Activated CD8-positive, alpha-beta memory T cell treated with anti-CD3 and anti-CD28 coated beads, Interleukin-2, amount 50 U/mL, for 48 hours (primary cell): ENCODE measurements around the gene PDZD2.
A peak's percentile ranks its signal among the peaks of the same experiment; 100 is the strongest.
"Not testable (repeated sequence)": the region's sequence is repeated elsewhere in the genome, so short reads cannot be mapped to it uniquely, and the experiment has no call there.

Experiments
- DNase-seq: peaks from one replicate; pipeline ENCODE4 v3.0.0-alpha.2; 2020

The PDZD2 gene

DNA sequence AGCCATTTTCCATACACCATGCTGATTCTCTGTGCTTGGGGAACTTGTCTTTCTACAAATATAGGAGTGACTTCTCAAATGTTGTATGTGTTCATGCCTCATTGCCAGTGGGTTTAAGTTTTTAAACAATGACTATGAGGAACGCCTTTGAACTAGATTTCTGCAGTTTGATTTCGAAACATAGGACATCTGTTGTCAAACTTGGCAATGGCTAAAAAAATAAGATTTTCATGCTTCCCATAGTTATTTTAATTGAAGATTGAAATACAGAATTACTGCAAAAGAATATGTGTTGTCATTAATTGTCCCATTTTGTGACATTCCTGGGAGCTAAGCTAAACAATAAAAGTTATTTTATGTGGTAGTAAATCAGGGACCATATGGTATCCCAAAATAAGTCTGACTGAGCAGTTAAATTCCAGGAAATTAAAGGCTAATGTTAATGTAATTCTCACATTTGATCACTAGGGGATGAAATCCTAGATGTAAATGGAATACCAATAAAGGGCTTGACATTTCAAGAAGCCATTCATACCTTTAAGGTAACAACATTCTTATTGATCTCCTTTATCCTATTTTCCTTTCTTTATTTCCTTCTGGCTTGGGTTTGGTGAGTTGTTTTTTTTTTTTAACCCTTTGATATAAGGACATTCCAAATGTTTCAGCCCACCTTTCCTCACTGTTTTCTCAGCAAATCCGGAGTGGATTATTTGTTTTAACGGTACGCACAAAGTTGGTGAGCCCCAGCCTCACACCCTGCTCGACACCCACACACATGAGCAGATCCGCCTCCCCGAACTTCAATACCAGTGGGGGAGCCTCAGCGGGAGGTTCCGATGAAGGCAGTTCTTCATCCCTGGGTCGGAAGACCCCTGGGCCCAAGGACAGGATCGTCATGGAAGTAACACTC lies 418.5 kb downstream of the PDZD2 start:
- no peak for DNase-seq

DNA sequence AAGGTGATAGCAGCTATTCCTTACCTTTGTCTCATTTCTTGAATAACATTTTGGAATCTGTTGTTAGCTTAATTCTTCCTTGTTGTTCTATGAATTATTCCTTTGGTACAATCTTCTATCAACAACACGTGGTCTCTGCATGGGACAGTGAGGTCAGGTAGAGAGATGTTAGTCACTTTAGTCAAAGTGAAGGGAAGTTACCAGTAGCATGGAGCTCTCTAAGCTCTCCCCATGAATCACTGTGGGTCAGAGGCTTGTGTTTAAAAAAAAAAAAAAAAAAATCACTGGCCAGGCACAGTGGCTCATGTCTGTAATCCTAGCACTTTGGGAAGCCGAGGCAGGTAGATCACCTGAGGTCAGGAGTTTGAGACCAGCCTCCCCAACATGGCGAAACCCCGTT lies 419.2 kb downstream of the PDZD2 start:
- no peak for DNase-seq

DNA sequence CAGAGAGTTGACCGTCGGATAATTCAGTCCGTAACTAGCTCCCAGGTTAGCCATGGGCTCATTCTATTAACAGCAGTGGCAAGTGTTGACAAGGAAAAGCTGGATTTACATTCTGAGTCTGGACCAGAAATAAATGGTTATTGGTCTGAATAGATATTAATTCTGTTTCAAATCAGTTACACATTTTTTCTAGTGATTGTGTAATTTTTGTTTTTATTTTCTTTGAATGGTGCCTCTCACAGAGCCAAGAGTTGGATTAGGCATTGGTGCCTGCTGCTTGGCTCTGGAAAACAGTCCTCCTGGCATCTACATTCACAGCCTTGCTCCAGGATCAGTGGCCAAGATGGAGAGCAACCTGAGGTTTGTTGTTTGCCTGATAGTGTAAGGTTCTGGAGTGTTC lies 420.1 kb downstream of the PDZD2 start:
- DNase-seq = no peak

DNA sequence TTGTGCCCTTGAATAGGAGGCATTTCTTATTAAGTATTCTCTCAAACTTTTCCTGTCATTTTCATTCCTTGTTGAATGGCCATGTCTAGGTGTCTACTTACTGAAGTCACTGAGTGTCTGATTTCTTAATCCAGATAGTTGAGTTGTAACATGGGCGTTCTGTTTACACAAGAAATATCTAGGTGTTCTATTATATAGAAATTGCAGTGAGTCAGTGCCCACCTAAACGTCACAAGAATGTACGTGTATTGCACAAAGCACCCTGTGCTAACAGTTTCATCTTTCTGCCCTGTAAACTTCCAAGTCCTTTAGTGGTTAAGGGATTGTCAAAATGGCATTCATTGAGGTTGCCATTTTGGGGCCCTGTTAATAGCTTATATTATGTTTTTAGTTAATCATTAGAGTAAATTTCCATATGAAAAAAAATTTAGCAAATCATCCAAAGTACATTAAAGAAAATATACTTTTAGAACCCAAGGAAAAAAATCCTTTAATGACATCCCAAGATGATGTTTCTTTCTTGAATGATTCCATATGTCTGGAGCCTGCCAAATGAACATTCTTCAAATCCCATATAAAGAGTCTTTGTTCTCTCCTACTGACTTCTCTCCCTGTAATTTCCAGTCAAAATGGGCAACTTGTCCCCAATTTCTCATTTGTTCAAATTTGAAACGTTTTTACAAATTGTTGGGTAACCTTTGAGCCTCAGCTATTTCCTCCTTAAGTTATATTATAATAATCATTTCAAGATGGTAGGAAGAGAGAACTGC lies 421.0 kb downstream of the PDZD2 start:
- no peak for DNase-seq

DNA sequence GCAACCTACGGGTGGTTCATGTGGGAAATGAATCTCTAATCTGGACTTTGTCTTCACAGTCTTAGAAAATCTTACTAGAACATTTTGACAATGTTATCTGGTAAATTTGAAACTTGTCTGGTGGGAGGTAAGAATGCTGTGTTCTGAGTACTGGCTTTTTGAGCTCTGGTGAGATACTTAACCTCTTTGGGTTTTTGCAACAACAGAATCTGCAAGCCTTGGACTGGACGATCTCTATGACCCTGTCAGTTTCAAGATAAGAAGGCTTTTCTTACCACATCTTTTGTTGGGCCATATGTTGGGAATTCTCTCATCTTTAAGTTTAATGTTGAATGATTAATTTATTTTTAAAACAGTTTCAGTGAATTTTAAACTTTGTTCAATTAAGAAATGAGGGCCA lies 422.3 kb downstream of the PDZD2 start:
- no peak for DNase-seq

DNA sequence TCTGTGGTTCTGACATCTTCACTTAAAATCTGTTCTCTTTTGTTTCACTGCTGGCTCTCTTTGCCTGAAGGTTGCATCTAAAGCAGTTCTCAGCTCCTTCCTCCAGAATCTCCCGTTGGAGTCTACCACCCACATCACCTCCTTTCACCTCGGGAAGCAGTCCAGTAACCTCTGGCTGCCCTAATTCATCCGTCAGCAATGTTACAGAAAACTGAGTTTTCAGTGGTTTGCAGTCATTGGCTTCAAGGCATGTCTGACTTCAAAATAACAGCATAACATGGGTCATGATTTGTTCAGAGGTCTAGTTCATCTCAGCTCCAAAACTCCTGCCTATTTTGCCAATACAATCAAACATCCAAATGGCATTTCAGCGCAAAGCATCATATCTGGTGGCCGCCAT lies 427.5 kb downstream of the PDZD2 start:
- no peak for DNase-seq

DNA sequence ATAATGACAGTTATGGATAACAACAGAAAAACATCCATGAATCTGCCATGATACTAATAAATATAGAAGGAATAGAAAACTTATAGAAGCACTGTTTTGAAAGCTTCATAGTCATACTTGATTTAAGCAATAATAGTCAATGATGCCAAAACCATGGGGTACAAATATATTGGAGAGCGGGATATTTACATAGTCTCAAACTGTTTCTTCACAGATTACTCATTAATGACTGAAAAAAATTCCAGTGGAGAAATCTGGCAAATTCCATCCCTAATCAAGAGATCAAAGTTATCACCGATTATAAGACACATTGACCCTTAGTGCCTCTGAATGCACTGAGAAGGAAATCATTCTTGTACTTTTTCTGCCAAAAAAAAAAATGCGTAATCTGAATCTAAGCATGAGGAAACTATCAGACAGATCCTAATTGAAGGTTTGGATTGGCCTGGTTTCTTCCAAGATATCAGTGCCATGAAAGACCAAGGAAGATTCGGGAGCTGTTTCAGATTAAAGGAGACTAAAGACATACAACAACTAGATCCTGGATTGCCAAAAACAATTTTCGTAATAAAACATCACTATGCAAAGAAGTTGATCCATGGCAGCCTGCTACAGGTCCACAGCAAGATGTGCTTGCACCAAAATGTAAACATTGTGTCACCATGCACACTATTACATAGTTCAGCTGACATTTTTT lies 429.0 kb downstream of the PDZD2 start:
- DNase-seq = no peak

DNA sequence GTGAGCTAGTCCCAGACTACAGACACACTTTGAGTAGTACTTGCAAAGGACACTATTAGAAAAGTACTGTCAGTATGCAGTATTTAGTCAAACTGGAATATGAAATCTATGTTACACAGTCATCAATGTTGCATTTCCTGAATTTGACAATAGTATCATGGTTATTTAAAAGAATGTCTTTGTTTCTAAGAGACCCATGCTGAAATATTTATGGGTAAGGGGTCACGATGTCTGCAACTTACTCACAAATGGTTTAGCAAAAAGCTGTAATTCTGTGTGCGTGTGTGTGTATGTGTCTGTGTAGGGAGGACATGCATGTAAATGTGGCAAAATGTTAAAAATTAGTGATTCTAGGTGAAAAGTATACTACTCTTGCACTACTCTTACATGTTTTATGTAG lies 429.6 kb downstream of the PDZD2 start:
- DNase-seq = no peak

DNA sequence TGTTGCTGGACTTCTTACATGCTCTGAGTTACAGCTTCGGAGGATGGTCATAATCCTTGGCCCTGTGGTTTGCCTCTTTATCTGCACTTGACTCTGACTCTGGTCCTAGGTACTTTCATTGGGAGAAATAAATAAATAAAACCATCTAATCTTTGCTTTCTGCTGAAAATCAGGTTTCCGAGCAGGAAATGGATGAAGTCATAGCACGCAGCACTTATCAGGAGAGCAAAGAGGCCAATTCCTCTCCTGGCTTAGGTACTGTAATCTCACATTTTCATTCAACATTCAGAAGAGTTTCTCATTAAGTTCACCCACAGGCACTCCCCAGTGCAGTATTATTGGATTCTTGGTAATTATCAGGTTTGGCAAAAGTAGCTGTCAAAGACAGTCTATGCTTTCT lies 430.5 kb downstream of the PDZD2 start:
- DNase-seq = no peak

DNA sequence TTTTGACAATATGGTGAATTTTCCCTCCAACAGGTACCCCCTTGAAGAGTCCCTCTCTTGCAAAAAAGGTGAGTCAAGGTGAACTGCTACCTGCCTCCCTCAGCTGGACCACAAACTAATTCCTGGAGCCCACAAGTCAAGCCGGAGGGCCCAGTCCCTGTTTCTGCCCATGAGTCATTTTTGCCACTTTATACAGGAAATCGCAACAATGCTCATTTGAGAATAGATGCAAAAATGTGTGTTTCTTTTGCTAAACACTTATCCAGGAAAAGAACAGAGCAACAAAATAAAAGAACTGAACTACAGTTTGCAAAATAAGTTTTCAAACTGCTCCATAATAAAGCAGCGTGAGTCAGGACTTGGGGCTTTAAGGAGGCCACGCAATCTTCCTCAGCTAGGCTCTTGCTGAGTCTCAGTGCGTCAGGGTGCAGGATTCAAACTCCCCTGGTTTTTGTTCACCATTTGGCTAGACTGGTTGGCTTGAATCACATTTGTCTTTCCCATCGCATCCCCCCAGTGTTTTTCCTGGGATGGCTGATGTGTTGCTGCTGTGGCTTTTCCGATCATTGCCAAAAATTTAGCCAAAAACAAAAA lies 432.5 kb downstream of the PDZD2 start:
- no peak for DNase-seq

DNA sequence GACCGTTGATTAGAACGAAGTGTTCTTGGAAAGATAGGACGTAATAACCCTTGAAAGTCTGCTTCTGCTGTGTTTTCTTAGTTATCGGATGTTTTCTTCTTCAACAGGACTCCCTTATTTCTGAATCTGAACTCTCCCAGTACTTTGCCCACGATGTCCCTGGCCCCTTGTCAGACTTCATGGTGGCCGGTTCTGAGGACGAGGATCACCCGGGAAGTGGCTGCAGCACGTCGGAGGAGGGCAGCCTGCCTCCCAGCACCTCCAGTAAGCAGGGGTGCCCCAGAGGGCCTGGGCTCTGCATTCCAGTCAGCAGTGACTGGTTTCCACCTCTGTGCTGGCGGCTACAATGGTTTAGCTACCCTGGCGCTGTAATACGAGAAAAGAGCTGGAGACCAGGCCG lies 433.1 kb downstream of the PDZD2 start:
- DNase-seq = no peak

DNA sequence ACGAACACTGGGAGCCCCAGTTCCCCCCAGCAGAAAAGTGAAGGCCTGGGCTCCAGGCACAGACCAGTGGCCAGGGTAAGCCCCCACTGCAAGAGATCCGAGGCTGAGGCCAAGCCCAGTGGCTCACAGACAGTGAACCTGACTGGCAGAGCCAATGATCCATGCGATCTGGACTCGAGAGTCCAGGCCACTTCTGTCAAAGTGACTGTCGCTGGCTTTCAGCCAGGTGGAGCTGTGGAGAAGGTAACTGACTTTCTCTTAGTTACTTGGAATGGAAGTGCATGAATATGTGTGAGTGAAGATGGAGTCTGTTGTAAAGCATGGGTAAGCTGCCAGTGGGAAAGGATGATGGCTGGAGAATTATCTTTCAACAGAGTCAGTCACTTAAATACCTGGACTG lies 435.5 kb downstream of the PDZD2 start:
- DNase-seq = no peak

DNA sequence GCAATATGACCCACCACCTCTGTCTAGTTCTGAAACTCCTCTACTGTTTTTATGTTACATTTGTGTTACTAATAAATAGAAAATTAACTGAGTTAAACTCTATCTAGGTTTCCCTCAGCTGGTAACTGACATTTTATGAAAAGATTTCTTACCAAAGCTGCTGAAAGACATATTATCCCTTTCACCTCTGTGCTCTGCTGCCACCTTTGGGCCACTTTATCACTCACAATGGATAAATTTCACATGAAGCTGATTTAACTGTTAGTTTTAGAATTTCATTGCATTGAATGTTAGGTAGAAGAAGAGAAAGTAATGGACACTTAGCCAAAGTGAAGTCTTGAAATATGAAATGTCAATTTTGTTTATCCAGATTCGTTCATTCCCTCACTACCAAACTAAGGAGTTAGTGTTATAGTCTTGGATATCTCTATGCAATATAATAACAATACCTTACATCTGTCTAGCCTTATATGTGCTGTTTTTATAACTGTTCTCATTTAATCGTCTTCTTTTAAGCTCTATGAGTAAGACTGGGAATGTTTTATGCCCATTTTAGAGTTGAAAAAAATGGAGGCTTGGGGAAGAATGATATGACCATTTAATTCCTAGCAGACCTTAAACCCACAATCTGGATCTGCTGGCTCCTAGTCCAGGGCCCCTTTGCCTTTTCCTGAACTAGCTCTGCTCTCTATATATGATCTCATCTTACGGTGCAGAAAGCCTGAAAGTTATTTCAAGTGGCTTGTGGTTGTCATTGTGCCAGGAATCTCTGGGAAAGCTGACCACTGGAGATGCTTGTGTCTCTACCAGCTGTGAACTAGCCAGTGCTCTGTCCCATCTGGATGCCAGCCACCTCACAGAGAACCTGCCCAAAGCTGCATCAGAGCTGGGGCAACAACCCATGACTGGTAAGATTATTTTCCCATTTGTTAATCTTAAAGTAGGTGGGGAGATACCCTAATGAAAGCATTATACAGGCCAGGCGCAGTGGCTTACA lies 438.1 kb downstream of the PDZD2 start:
- no peak for DNase-seq

DNA sequence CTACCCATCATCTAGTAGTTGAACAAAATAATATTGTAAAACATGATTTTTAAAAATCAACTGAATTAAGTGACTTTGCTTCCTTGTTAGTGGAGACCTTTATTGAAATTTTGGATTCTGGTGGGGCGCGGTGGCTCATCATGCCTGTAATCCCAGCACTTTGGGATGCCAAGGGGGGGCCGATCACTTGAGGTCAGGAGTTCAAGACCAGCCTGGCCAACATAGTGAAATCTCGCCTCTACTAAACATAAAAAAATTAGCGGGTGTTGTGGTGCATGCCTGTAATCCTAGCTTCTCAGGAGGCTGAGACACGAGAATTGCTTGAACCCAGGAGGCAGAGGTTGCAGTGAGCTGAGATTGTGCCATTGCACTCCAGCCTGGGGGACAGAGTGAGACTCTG lies 439.9 kb downstream of the PDZD2 start:
- DNase-seq = not testable (repeated sequence)

DNA sequence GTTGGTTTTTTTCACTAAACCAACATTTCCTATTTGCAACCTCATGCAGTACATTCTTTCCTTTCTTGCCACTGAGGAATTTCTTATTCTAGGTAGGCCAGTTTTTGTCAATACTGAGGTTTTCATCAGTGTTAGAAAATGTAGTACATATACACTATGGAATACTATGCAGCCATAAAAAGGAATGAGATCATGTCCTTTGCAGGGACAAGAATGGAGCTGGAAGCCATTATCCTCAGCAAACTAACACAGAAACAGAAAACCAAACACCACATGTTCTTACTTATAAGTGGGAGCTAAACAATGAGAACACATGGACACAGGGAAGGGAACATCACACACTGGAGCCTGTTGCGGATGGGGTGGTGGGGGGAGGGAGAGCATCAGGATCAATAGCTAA lies 441.6 kb downstream of the PDZD2 start:
- not testable (repeated sequence) for DNase-seq

DNA sequence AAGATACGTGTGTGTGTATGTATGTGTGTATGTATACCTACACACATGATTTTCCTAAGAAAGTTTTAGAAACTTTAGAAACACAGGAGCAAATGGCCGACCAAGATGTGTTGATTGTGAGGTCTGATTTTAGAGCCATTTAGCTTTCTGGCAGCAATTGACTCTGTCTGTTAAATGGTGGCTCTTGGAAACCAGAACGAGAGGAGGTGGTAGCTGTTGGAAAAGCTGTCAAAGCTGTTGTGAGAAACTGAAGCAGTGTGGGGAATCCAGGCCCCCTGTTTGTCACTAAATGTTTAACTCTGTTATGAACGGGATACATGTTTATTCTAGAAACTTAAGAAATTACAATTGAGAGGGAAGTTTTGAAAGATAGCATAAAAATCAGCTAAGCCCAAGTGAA lies 443.8 kb downstream of the PDZD2 start:
- no peak for DNase-seq

DNA sequence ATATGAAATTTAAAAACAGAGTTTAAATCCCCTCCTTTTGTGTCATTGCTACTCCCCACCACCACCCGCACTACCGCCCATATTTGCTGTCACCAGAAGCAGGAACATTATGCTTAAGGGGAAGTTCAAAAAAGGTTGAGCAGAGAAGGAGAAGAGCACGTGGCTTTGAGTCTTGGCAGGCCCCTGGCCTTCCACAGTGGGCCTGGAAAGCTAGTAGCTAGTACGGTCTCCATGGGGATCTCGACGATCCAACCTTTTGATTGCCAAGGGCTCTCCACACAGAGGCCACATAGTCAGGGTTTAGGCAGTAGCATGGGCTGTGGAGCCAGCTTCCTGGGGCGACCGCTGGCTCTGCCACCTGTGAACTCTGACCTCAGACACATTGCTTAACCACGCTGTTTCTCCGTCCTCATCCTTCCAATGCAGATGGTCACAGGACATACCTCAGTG lies 445.1 kb downstream of the PDZD2 start:
- no peak for DNase-seq

DNA sequence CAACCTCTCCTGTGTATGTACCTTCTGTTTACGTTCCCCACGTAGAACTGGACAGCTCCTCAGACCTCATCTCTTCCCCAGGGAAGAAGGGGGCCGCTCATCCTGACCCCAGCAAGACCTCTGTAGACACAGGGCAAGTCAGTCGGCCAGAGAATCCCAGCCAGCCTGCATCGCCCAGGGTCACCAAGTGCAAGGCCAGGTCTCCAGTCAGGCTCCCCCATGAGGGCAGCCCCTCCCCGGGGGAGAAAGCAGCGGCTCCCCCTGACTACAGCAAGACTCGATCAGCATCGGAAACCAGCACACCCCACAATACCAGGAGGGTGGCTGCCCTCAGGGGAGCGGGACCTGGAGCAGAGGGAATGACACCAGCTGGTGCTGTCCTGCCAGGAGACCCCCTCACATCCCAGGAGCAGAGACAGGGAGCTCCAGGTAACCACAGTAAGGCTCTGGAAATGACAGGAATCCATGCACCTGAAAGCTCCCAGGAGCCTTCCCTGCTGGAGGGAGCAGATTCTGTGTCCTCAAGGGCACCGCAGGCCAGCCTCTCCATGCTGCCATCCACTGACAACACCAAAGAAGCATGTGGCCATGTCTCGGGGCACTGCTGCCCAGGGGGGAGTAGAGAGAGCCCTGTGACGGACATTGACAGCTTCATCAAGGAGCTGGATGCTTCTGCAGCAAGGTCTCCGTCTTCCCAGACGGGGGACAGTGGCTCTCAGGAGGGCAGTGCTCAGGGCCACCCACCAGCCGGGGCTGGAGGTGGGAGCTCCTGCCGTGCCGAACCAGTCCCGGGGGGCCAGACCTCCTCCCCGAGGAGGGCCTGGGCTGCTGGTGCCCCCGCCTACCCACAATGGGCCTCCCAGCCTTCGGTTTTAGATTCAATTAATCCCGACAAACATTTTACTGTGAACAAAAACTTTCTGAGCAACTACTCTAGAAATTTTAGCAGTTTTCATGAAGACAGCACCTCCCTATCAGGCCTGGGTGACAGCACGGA lies 448.5 kb downstream of the PDZD2 start:
- peak; percentile 46 for DNase-seq

DNA sequence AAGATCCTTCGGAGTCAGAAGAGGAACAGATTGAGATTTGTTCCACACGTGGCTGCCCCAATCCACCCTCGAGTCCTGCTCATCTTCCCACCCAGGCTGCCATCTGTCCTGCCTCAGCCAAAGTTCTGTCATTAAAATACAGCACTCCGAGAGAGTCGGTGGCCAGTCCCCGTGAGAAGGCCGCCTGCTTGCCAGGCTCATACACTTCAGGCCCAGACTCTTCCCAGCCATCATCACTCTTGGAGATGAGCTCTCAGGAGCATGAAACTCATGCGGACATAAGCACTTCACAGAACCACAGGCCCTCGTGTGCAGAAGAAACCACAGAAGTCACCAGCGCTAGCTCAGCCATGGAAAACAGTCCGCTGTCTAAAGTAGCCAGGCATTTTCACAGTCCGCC lies 449.3 kb downstream of the PDZD2 start:
- DNase-seq = peak; percentile 8
